Choroid plexus epithelial cell (primary cell): ENCODE results near the gene XPO4.
"Not testable (repeated sequence)": the region's sequence is repeated elsewhere in the genome, so short reads cannot be mapped to it uniquely, and the experiment has no call there.

Experiments used
- DNase-seq: peaks from one replicate; pipeline ENCODE4 v3.0.0-alpha.2; 2010; ENCODE audit warnings: low read depth
- H3K4me3 ChIP-seq: 2 replicates; pipeline ENCODE4 v1.5.1; 2011; ENCODE audit warnings: low read depth, mild to moderate bottlenecking, control low read depth, low read length, moderate library complexity
- CTCF ChIP-seq: conservative IDR thresholded peaks from 2 replicates; pipeline ENCODE4 v1.5.1; 2011; ENCODE audit warnings: low read depth, mild to moderate bottlenecking, control low read depth, inconsistent platforms, low read length, moderate library complexity

Gene XPO4

GRCh38 chr13:20927596-20928257, 25.2 kb upstream of the XPO4 start:
- TF ChIP-seq CTCF, result no peak
- DNase-seq, result no peak
- no peak overlapping the region for H3K4me3 ChIP-seq

- DNase-seq, H3K4me3 ChIP-seq: not testable (repeated sequence)
These were observed 22.8 kb upstream of the XPO4 start for GRCh38 chr13:20925395-20925790.

- peak; percentile 92 for TF ChIP-seq CTCF
- no peak overlapping the region for H3K4me3 ChIP-seq
- peak; percentile 94 for DNase-seq
These were observed 22.3 kb upstream of the XPO4 start for GRCh38 chr13:20924758-20925394.

GRCh38 chr13:20923272-20923671, 20.7 kb upstream of the XPO4 start:
- no peak overlapping the region for H3K4me3 ChIP-seq
- DNase-seq, result no peak
- TF ChIP-seq CTCF, result no peak

- no peak for DNase-seq
- H3K4me3 ChIP-seq, result no peak overlapping the region
- no peak for TF ChIP-seq CTCF
These were observed 19.0 kb upstream of the XPO4 start for GRCh38 chr13:20921572-20921971.

- not testable (repeated sequence) for H3K4me3 ChIP-seq, DNase-seq
These were observed 13.1 kb upstream of the XPO4 start for GRCh38 chr13:20915676-20916075.

- no peak for DNase-seq
- no peak overlapping the region for H3K4me3 ChIP-seq
- TF ChIP-seq CTCF, result no peak
These were observed 8.5 kb upstream of the XPO4 start for GRCh38 chr13:20911037-20911436.
